Suppressor macrophage treated with lipopolysaccharide for 4 hours (primary cell): ENCODE measurements around the gene SUPT3H.

ENCODE experiments used
- DNase-seq: peaks from one replicate; pipeline ENCODE4 v3.0.0-alpha.2; 2020

SUPT3H gene

GRCh38 chr6:44983467-44984365 lies 394.0 kb downstream of the SUPT3H start:
- no peak for DNase-seq

GRCh38 chr6:44980841-44981240 lies 396.9 kb downstream of the SUPT3H start:
- no peak for DNase-seq

- DNase-seq = peak; percentile 30
Observed at GRCh38 chr6:44976677-44977641, 400.8 kb downstream of the SUPT3H start.

DNA sequence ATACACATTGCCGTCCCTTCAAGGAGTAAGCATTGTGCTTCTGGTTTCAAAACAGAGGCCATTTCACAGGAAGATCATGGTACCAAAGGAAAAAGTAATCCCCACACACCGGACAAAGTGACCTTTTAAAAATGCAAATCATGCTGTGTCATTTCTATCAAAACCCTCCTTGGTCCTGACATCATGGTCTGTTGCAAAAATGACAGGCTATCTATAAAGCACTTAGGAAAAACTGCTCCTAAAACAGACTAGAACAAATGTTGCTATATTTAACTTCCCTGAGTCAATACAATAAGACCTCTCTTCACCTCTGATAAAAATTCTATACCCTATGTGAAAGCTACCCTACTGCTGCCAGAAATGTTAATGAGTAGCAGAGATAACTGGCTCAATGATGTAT lies 403.2 kb downstream of the SUPT3H start:
- DNase-seq = peak; percentile 55

GRCh38 chr6:44972709-44973108 lies 405.0 kb downstream of the SUPT3H start:
- DNase-seq = no peak

DNA sequence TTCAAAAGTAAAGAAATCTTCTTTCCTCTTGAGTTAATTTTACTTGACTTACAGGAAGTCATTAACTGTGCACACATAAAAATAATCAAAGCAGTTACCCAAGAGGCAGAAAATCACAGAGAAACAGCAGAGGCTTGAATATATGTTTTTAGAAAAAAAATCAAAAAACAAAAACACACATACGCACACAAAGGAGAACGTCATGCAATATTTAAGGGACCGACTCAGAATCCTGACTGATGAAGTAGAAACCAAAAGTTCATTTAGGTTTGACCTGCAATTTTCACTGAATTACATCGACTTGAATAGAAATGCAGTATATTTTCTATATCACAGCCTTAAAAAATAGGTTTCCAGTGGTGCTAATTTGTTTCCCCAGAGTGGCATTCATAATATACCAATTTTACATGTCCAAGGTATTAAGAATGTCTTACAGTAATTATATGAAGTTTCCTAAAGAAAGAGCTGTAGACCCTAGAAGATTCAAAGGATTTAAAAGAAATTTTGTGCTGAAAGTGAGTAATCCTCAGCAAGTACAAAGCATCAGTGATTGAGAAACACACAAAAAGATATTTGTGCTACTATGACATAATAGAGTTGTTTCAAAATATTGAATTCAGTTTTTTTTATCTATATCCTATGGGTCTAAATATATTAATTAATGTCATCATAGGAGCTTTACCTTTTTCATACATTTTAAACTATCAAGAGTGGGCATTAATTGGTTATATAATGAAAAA lies 408.1 kb downstream of the SUPT3H start:
- peak; percentile 49 for DNase-seq

DNA sequence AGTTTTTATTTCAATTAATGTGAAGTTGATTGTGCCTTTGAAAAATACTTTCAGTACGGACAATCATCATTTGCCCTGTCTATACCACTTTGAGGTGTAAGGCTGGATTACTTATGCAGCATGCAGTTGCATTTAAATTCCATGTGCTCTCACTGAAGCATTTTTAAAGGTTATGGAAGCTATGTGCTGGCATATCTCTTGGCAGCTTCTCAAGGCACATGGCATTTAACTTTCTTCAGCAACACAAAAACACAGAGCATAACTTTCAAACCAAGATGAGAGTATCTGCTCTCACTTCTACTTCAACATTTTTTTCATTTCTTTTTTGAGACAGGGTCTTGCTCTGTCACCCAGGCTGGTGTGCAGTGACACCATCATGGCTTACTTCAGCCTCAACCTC lies 410.3 kb downstream of the SUPT3H start:
- DNase-seq = no peak

GRCh38 chr6:44966449-44967092 lies 411.2 kb downstream of the SUPT3H start:
- DNase-seq = peak; percentile 86

GRCh38 chr6:44965708-44966107 lies 412.0 kb downstream of the SUPT3H start:
- DNase-seq = no peak

DNA sequence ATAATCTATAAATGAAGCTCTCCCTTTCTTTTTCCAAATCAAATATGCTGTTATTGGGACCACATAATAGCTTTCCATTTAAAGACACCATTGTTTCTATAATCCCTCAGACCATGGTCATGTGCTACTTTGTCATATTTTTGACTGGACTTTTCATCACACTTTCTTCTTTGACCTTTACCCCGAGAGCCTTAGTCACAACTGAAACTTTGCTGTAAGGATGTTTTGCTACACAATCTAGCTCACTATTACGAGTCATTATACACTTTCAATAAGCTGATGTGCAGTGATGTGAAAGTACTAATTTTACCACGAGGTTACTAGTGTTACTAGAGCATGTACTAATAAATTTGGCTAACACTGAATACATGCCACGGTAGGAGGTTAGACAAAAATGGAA lies 416.8 kb downstream of the SUPT3H start:
- DNase-seq = peak; percentile 76

- no peak for DNase-seq
Observed at GRCh38 chr6:44959651-44960050, 418.1 kb downstream of the SUPT3H start.

DNA sequence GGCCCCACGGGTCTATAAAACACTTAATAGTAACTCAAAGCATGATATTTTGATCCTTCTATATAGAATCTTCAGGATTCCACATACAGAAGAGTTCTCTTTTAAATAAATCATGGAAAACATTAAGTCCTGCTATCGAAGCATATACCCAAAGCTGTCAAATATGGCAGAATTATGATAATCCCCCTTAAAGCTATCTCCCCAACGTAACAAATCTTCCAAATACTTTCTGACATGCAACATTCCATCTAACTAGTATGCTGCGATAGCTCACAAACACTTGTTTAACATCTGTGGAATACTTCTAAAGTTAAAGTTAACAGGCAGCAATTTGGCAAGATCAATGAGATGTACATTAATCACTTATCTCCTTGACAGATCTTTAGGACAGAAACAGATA lies 420.6 kb downstream of the SUPT3H start:
- DNase-seq = no peak

DNA sequence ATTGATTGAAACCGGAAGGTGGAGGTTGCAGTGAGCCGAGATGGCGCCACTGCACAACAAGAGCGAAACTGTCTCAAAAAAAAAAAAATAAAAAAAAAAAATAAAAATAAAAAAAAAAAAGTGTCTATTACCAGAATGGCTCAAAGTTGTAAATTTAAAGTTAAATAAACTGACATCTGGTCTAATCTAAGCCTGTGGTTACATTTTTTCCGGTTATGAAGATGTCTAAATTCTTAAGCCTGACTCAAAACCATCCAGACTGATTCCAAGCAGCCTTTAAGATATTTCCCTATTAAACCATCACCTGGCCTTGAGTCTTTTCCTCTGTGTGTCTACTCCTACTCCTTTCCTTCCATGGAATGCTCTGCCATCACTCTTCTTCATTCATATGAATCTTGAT lies 421.3 kb downstream of the SUPT3H start:
- no peak for DNase-seq

DNA sequence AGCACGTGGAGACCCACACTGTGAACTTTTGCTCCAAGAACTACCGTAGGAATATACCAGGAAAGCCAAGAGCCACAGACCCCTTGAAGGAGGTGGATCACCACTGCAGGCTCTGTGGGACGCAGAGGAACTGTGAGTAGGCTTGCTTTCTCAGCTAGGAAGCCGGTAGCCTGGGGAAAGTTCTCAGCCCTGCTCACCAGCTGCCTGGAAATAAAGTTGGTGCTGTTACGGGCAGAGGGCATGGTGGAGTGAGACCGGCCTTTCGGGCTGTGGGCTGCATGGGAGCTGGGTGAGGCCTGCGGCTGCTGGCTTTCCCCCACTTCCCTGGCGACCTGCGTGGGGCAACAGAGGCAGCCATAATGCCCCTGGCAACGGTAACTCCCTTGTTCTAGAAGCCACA lies 422.6 kb downstream of the SUPT3H start:
- DNase-seq = no peak

DNA sequence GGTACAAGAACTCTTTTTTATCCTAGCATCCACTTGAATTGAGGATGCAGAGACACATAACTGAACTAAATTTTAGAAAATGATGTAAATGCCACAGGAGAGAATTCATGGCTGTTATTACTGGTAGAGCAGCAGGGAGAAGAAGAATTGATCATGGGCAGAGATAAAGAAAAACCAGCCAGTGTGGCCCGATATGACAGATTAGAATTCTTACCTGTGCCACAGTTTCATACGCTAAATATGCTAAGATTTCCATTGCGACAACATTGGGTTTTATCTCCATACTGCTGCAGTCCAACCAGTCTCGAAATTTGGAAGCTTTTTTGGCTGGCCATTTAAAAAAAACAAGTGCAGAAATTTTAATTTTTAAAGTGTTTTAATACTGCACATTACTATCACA lies 423.5 kb downstream of the SUPT3H start:
- DNase-seq = no peak

GRCh38 chr6:44951253-44951747 lies 426.4 kb downstream of the SUPT3H start:
- DNase-seq = no peak

- DNase-seq = no peak
Observed at GRCh38 chr6:44949596-44950201, 428.0 kb downstream of the SUPT3H start.

DNA sequence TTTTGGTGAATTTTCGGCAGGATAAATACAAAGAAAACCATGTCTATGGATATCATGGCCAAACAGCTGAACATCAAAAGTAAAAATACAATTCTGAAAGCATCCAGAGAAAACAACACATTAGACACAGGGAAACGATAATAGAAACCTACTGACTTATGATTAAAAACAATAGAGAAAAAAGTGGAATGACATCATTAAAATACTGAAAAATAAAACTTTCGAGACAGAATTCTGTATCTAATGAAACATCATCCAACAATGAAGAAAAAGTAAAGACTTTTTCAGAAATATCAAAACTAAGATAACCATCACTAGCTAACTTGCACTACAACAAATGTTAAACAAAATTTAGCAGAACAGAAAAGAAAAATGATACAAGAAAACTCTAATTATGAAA lies 434.2 kb downstream of the SUPT3H start:
- no peak for DNase-seq

GRCh38 chr6:44942798-44943197 lies 434.9 kb downstream of the SUPT3H start:
- DNase-seq = no peak

- no peak for DNase-seq
Observed at GRCh38 chr6:44942201-44942600, 435.5 kb downstream of the SUPT3H start.

DNA sequence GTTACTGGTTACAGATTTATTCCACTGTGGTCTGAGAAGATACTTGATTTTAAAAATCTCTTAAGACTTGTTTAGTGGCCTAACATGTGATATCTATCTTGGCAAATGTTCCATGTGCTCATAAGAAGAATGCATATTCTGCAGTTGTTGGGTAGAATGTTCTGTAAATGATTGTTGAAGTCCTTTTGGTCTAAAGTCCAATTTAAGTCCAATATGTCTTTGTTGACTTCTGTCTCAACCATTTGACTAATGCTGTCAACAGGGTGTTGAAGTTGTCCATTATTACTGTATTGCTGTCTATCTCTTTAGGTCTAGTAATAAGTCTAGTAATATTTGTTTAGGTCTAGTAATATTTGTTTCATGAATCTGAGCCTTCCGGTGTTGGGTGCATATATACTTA lies 437.4 kb downstream of the SUPT3H start:
- DNase-seq = no peak
